GM19463 (cell line): ENCODE measurements around the gene DNAJB6.

Experiments
- ATAC-seq: cut with Tn5 transposase; IDR thresholded peaks from one replicate; pipeline ENCODE4 v1.9.1; 2021; ENCODE audit warnings: mild to moderate bottlenecking, moderate library complexity; ENCODE audit not compliant: unreplicated experiment

Gene DNAJB6

DNA sequence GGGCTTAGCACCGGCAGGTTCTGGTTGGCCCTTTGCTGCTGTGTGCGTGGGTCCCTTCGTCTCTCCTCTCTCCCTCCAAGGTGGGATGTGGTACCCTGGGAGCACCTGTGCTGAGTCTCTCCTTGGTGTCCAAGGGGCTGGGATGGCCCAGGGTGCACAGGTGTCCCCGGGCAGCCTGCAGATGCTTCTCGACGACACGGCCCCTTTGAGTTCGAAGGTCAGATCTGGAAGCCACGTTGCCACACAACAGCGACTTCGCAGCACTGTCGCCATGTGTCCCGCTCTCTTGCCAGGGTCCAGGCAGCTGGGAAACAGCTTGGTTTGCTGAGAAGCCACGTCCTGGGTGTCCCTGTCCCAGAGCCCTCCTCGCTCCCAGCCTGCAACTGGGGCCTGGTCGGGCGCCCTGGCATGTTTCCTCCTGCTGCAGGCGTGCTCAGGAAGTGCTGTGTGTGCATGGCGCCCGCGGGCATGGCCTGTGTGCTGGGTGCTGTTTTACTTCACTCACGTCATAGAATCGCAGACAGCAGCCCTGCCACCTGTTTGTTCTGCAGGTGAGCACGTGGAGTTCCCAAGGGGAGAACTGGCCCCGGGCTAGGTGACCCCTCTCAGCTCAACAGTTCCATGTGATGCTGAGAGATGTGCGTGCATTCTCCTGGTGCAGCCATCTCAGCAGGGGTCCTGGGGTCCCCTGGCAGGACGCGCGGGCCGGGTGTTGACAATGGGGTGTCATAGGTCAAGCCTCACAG, 70.9 kb downstream of the DNAJB6 start:
- ATAC-seq, result no peak

DNA sequence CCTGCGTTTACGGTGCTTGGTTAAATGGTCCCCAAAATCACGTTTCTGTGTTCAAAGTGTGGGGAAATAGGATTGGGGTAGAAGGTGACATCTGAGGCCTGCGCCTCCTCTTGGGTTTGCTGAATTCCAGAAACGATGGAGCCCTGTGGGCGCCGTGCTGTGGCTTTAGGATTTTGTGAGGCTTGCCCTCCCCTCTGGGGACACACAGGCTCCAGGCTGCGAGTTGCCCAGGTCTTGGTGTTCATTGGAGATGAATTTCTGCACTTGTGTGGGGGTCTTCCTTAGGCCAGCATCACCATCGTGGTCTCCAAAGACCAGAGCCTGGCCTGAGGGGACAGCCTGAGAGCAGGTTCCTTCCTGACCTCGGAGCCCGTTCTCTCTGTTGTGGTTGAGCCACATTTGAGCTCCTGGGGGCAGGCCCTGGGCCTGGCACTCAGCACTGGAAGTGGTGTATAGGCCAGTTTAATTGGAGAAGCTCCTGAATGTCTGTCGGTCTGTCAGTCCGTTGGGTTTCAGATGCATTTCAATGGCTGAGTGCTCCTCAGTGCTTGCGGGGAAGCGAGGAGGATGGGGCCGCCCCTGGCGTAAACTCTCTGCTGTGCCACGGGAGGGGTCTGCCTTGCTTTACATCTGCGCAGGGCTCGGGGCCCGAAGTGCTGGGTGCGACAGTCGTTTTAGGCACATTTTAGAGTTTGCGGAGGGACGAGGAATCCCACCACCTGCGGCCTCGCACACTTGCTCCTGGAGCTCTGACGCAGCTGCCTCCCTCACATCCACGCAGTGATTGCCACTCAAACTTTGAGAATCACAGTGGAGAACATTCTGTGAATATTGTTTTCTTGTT, 71.7 kb downstream of the DNAJB6 start:
- no peak for ATAC-seq

DNA sequence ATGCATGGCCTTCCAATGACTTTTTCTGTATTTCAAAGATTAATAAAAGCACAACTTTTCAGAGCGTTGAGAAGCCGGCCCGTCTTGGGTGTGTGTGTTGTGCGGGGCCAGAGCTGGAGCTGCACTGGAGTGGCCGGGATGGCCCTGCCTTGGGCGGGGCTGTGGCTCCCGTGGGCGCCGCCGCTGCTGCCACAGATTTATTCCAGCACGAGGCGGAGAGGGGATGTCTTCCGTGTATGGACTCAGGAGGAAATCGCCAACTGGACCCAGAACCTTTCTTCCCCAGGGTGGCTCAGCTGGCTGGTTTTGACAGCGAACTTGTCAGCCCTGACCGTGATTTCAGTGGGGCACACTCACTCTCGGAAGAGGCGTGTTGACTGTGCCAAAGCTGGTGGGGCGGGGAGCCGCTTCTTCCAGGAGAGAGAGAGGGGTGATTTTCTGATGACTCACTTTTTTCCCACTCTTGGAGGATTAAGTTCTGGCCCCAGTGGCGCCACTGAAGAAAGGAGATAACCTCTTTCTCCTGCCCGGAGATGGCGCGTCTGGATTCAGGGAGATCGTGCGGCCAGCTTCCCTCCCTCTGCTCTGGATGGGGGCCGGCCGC, 72.4 kb downstream of the DNAJB6 start:
- no peak for ATAC-seq

DNA sequence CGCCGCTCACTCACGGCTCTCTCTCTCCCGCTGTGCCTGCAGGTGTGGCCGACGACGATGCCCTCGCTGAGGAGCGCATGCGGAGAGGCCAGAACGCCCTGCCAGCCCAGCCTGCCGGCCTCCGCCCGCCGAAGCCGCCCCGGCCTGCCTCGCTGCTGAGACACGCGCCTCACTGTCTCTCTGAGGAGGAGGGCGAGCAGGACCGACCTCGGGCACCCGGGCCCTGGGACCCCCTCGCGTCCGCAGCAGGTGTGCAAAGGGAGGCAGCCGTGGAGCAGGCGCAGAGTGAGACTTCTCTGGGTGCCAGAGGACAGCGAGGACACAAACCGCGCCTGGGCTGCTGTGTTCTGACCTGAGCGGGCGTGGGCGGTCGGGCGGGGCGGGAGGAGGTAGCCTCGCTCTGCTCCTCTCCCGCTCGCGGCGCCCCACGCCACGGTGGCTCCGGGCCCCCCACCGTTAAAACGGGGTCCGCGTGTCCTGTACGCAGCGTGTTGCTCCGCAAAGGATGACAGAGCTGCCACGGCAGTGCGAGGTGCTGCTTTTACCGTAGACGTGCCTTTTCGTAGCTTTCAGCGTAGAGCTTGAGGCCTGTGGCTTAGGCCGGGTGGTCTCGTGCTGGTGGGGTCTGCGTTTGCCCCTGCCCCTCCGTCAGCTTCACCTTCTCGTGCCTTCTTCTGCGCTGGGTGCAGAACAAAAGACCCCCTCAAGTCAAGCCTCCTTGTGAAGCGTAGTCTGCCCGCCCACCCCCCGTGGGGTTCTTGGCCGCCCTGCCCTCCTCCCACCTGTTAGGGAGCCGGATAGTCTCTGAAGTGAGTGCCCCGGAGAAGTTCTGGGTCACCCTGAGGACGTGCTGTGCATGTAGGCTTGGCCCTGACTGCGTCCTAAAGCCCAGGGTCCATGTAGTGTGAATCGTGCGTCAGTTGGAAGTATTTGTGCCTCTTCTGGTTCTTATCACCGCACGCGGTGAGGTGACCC, 73.2 kb downstream of the DNAJB6 start:
- no peak for ATAC-seq

DNA sequence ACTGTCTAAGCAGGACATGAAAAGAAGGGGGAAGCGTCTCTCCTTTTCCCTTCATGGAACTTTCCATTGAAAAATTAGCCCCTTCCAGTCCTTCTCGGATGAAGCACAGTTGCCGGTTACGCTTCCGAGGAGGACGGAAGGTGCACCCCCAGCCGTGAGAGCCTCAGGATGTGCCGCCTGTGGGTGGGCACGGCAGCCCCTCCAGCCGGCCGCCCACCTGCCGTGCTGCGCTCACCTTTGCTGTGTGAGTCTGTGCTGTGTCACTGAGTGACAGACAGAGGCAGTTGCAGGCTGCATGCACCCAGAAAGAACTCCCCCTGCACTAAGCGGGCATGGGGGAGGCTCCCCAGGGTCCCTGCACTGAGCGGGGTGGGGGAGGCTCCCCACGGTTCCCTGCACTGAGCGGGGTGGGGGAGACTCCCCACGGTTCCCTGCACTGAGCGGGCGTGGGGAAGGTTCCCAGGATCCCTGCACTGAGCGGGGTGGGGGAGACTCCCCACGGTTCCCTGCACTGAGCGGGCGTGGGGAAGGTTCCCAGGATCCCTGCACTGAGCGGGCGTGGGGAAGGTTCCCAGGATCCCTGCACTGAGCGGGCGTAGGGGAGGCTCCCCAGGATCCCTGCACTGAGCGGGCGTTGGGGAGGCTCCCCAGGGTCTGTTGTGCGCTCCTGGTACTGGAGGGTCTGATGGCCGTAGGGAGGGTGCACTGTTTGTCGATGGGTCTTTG, 74.2 kb downstream of the DNAJB6 start:
- no peak for ATAC-seq

DNA sequence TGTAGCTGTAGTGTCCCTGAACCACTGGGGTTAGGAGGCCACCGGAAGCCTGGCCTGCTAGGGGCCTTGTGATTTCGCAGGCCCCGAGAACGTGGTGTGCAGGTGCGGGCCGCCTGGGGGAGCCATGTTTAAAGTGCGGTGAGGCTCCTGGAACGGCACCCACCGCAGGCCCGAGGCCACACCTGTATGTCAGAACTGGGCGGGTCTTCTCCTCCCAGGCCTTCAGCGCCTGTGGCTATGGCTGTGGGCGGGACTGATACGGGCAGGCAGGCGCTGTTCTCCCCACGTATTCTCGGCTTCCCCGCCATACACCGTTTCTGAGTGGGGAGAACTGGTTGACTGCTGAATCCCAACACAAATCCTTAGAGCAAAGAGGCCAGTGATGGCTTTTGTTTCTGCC, 74.8 kb downstream of the DNAJB6 start:
- ATAC-seq, result no peak

DNA sequence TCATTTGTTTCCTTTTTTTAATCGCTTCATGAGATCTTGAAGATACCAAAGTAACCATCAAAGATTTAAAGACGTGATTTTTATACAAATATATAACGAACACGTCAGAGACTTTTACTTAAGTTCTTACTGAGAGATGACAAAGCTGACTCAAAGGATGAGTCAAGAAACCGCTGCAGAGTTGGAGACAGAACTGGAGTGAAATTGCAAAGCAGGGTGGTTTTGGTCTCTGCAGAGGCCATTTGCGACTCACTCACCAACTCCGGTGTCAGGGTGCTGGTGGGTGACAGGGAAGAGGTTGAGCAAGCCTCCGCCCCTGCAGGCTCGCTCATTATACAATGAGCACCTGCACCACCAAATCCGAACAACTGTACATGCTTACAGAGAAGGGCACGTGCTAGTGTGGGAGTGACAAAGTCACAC, 75.2 kb downstream of the DNAJB6 start:
- no peak for ATAC-seq

DNA sequence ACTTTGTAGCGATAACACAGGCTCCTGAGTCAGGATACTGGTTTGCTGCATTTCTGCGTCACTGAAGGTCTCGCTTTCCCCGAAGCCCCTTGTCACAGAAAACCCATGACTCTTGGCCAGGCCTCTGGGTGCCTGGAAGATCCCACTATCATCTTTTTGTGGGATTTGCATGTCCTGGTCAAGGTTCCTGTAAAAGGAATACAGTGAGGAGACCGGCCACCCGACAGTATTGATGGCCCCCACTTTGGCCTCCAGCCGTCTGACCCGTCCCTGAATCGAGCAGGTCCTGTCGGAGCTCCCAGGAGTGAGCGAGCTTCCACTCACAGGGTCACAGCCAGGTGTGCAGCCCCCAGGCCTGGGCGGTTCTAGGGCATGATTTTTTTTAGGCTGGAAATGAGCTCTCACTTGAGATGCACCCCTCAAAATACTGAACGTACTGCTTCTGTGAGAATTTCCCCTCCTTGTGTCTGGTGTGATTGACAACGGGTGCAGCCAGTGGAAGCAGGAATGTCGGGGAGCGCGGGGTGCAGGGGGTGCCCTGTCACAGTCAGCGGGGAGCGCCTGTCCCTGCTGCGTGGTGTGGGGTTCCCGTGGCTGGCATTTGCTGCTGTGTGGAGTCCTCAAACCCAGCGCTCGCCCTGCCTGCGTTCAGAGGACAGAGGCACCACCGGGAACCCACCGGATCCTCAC, 75.8 kb downstream of the DNAJB6 start:
- no peak for ATAC-seq

DNA sequence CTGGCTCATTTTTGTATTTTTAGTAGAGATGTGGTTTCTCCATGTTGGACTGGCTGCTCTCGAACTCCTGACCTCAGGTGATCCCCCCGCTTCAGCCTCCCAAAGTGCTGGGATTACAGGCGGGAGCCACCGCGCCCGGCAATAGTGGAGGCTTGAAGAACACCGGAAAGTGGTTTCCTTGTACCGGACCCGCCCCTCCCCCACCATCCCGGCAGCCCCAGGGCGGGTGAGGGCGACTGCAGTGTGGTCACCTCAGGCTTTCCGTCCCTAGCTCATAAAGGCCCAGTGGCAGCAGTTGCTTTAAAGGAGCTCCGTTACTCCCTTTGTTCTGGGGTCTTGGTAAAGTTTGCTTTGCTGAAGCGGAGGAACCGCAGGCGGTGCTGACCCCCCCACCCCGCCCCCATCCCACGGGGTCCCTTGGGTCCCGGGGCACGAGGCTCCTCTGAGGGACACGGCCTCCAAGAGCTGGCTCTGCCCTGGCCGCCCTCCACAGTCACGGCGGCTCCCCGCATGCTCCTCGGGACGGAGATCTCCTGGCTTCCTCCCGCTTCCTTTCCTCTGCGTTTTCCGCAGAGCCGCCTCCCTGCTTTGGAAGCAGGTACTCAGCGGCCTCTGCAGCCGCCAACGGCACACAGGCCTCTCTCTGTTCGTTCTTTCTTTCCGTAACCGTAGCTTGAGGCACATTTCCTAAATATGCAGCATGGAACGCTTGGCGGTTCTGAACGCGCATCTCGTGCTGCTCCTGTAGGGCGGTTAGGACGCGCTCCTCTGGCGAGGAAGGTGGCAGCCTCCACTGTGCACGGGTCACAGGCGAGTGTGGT, 77.3 kb downstream of the DNAJB6 start:
- ATAC-seq, result no peak

DNA sequence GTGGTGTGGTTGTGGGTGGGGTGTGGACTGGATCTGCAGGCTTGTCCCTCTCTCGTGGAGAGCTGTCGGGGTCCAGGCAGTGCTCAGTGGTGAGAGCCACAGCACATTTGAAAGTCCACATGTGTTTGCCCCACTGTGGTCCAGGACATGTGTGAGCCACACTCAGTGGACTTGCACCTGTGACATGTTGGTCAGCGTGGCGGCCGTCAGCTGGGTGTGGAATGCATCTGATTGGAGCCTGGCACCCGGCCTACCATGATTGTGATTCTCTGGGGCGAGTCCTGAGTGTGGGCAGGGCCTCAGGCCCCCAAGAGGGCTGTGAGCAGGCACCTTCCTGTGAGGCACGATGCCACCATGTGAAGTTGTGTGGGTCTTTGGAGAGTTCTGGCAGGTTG, 77.9 kb downstream of the DNAJB6 start:
- no peak for ATAC-seq

DNA sequence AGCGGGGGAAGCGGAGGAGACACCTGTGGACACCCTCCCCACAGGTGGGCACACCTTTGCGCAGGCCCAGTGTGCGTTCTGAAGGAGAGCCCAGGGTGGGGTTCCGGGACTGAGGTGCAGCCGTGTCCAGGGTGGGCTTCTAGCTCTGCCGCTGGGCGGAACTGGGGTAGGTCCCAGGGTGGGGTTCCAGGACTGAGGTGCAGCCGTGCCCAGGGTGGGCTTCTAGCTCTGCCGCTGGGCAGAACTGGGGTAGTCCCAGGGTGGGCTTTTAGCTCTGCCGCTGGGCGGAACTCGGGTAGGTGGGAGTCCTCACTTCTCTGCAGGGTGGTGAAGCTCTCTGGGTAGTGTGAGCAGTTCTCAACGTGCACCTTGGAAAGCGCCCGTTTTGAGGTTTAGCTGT, 78.7 kb downstream of the DNAJB6 start:
- no peak for ATAC-seq

DNA sequence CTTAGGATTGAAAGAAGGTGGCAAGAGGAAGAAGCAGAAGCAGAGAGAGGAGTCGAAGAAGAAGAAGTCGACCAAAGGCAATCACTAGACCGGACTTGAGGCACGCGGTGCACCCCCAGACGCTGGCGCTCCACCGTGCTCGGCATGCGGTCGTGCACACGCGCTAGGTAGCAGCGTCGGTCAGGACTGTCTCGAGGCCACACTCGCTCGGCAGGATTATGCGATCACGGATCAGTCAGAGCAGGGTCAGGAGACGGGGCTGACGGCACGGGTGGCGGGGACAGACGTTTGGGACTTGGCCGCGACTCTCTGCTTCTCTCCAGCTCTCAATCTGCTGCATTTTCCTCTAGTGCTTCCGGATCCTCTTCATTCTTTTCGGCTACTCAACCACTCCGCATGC, 79.2 kb downstream of the DNAJB6 start:
- no peak for ATAC-seq

DNA sequence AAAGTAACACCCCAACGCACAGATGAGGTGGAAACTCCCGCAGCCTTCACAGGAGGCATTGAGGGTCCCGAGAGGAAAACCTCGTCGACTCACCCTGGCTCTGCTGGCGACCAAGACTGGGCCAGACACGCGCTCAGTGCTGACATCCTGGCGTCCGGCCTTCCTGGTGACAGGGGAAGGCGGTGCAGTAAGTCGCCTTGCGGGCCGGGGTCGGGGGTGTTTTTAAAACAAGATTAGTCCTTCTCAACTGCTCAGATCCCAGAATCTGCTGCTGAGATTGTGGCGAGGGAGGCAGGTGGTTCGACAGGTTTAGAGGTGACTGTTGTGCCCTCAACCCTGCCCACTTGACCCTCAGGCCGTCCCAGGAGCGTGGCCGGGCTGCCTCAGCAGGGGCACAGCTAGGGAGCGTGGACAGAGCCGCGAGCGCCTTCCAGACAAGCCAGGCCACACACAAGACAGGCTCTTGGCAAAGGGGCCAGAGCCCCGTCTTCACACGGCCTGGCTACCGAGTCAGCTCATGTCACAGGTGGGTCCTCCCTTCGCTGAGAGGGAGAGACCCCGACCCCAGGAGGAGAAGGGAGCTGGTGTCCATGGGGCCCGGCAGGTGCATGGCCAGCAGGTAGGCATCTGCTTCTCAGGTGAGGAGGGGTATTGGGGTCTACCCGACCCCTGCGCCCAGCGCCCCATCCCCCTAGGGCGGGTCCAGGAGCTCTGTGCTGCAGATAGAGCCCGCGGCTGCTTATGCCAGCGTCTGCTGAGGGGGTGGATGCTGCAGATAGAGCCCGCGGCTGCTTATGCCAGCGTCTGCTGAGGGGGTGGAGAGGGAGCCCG, 81.6 kb downstream of the DNAJB6 start:
- no peak for ATAC-seq

DNA sequence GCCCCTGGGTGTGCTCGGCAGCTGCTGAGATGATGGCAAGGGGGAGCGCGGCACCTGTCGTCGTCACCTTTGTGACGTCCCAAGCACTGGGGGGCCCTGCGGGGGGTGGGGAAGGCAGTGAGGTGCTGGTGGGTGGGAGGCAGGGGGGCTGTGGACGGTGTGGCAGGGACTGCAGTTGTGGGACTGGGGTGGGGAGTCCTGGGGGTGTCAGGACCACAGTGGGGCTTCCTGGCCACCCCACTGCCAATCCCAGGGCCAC, 82.2 kb downstream of the DNAJB6 start:
- no peak for ATAC-seq

DNA sequence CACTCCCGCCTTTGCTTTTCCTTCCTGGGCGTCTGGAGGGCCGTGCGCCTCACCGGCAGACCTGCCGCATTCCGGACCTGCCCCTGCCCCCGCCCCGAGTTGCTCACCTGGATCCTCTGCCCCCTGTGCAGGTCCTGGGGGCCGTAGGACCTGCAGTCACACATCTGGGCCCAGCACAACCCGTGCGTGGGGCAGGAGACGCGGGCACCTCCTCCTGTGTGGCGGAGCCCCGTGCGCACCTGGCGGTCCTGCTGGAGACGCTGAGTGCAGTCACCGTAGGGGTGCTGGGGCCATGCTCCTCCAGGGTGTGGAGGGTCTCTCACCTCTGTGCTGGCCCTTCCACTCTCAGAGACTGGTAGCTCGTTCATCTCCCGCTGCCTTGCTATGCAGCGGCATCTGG, 85.5 kb downstream of the DNAJB6 start:
- no peak for ATAC-seq

DNA sequence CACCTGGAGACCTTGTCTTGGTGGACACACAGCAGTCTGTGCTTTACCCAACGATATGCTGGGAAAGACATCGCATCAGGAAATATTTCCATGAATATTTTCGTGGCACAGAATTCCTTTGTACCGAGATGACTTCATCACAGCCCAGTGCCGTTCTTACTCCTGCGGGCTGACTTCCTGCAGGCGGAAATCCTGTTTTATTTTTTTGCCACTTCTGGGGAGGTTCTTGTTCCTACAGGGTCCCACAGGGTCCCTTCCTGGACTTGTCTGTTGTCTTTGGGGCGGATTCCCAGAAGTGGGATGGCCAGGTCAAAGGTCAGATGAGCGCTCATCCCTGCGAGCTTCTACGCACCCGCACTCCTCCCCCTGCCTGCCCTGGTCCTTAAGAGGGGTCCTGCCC, 86.5 kb downstream of the DNAJB6 start:
- no peak for ATAC-seq

DNA sequence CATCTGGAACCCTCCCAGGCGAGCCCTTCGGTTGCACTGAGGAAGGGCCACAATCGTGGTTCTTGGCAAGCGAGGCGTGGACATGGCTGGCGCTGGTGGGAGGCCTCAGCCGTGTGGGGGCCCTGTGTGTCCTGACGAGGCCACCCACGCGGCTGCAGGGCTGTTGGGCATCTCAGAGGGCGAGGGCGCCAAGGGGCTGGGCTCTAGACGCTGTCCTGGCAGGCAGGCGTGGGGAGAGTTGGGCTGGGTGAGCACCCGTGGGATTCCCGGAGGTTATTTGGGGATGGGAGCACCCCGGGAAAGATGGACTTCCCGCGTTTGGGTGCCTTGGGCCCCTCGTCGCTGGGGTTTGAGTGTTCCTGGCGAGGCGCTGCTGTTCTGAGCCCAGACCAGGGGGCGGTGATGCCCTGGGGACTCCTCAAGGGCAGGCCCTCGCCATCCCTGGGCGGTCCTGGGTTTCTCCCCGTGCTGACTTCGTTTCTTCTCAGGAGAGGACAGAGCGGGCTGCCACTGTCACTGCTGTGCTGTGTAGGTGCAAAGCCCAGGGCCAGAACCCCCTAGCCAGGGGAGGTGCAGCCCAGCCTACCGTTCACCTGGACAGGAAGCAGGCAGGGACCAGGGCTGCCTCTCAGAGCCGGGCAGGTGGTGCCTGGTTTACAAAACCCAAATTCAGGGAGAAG, 87.2 kb downstream of the DNAJB6 start:
- ATAC-seq, result no peak
